ENCODE data around the gene TXN.
"Not testable (repeated sequence)": the region's sequence is repeated elsewhere in the genome, so short reads cannot be mapped to it uniquely, and the experiment has no call there.

Gene TXN

GRCh38 chr9:110254500-110254899, 1.8 kb downstream of the TXN start:
- Mint-ChIP-seq H3K4me1 (peaks cover 42% of the 10 kb centered on the region), H3K36me3 (ENCODE audit: insufficient read depth) (peaks cover 8% of the 10 kb centered on the region), H3K4me3 (peak overlapping the region; percentile 96), H3K27ac (ENCODE audit: low read depth) (peak overlapping the region; percentile 86), H3K27me3 (no peaks in the 10 kb centered on the region), H3K9me3 (no peaks in the 10 kb centered on the region)
- ATAC-seq (replicated peaks; ENCODE audit: extremely low read depth, poor library complexity, severe bottlenecking) (no peak), DNase-seq (ENCODE audit: low spot score in 2 of 2) (no peak)

- peaks cover 41% of the 10 kb centered on the region for H3K4me1 Mint-ChIP-seq
- H3K9me3 Mint-ChIP-seq = no peaks in the 10 kb centered on the region
- H3K4me3 Mint-ChIP-seq = no peak overlapping the region
- no peak overlapping the region for H3K27ac Mint-ChIP-seq (ENCODE audit: low read depth)
- ATAC-seq (replicated peaks; ENCODE audit: extremely low read depth, poor library complexity, severe bottlenecking) = no peak
- H3K36me3 Mint-ChIP-seq (ENCODE audit: insufficient read depth) = peaks cover 10% of the 10 kb centered on the region
- DNase-seq (ENCODE audit: low spot score in 2 of 2) = no peak
- H3K27me3 Mint-ChIP-seq = no peaks in the 10 kb centered on the region
Measured at GRCh38 chr9:110252509-110253139, 3.7 kb downstream of the TXN start.

GRCh38 chr9:110251770-110252169, 4.5 kb downstream of the TXN start:
- not testable (repeated sequence) for H3K27ac Mint-ChIP-seq (ENCODE audit: low read depth); H3K27me3 Mint-ChIP-seq; DNase-seq (ENCODE audit: low spot score in 2 of 2); ATAC-seq (replicated peaks; ENCODE audit: extremely low read depth, poor library complexity, severe bottlenecking); H3K4me3 Mint-ChIP-seq; H3K9me3 Mint-ChIP-seq
- Mint-ChIP-seq H3K4me1 (peaks cover 33% of the 10 kb centered on the region), H3K36me3 (ENCODE audit: insufficient read depth) (peaks cover 14% of the 10 kb centered on the region)

- peaks cover 13% of the 10 kb centered on the region for H3K36me3 Mint-ChIP-seq (ENCODE audit: insufficient read depth)
- H3K27ac Mint-ChIP-seq (ENCODE audit: low read depth) = no peak overlapping the region
- no peaks in the 10 kb centered on the region for H3K9me3 Mint-ChIP-seq
- H3K27me3 Mint-ChIP-seq = no peaks in the 10 kb centered on the region
- no peak for DNase-seq (ENCODE audit: low spot score in 2 of 2)
- no peak overlapping the region for H3K4me3 Mint-ChIP-seq
- no peak for ATAC-seq (replicated peaks; ENCODE audit: extremely low read depth, poor library complexity, severe bottlenecking)
- H3K4me1 Mint-ChIP-seq = peaks cover 29% of the 10 kb centered on the region
Measured at GRCh38 chr9:110251212-110251611, 5.1 kb downstream of the TXN start.

GRCh38 chr9:110249603-110250002, 6.7 kb downstream of the TXN start:
- no peak overlapping the region for H3K27ac Mint-ChIP-seq (ENCODE audit: low read depth)
- no peaks in the 10 kb centered on the region for H3K9me3 Mint-ChIP-seq
- H3K27me3 Mint-ChIP-seq = no peaks in the 10 kb centered on the region
- ATAC-seq (replicated peaks; ENCODE audit: extremely low read depth, poor library complexity, severe bottlenecking) = no peak
- DNase-seq (ENCODE audit: low spot score in 2 of 2) = no peak
- peaks cover 15% of the 10 kb centered on the region for H3K36me3 Mint-ChIP-seq (ENCODE audit: insufficient read depth)
- H3K4me3 Mint-ChIP-seq = no peak overlapping the region
- peaks cover 20% of the 10 kb centered on the region for H3K4me1 Mint-ChIP-seq

GRCh38 chr9:110248361-110248760, 7.9 kb downstream of the TXN start:
- no peak for ATAC-seq (replicated peaks; ENCODE audit: extremely low read depth, poor library complexity, severe bottlenecking)
- H3K36me3 Mint-ChIP-seq (ENCODE audit: insufficient read depth) = peaks cover 17% of the 10 kb centered on the region
- DNase-seq (ENCODE audit: low spot score in 2 of 2) = no peak
- no peak overlapping the region for H3K27ac Mint-ChIP-seq (ENCODE audit: low read depth)
- no peaks in the 10 kb centered on the region for H3K9me3 Mint-ChIP-seq
- H3K4me1 Mint-ChIP-seq = peaks cover 10% of the 10 kb centered on the region
- H3K27me3 Mint-ChIP-seq = no peaks in the 10 kb centered on the region
- no peak overlapping the region for H3K4me3 Mint-ChIP-seq

GRCh38 chr9:110246214-110246613, 10.1 kb downstream of the TXN start:
- no peak overlapping the region for H3K4me3 Mint-ChIP-seq
- H3K9me3 Mint-ChIP-seq = no peaks in the 10 kb centered on the region
- no peak overlapping the region for H3K27ac Mint-ChIP-seq (ENCODE audit: low read depth)
- peaks cover 18% of the 10 kb centered on the region for H3K36me3 Mint-ChIP-seq (ENCODE audit: insufficient read depth)
- no peaks in the 10 kb centered on the region for H3K27me3 Mint-ChIP-seq
- ATAC-seq (replicated peaks; ENCODE audit: extremely low read depth, poor library complexity, severe bottlenecking) = no peak
- no peaks in the 10 kb centered on the region for H3K4me1 Mint-ChIP-seq
- no peak for DNase-seq (ENCODE audit: low spot score in 2 of 2)

- Mint-ChIP-seq H3K4me3 (no peak overlapping the region), H3K36me3 (ENCODE audit: insufficient read depth) (peaks cover 15% of the 10 kb centered on the region), H3K27me3 (no peaks in the 10 kb centered on the region), H3K4me1 (no peaks in the 10 kb centered on the region), H3K27ac (ENCODE audit: low read depth) (no peak overlapping the region), H3K9me3 (no peaks in the 10 kb centered on the region)
- DNase-seq (ENCODE audit: low spot score in 2 of 2) = no peak
- ATAC-seq (replicated peaks; ENCODE audit: extremely low read depth, poor library complexity, severe bottlenecking) = no peak
Measured at GRCh38 chr9:110244616-110245015, 11.7 kb downstream of the TXN start.

GRCh38 chr9:110241858-110242321, 14.4 kb downstream of the TXN start:
- no peak overlapping the region for H3K27ac Mint-ChIP-seq (ENCODE audit: low read depth)
- no peaks in the 10 kb centered on the region for H3K4me1 Mint-ChIP-seq
- H3K9me3 Mint-ChIP-seq = no peaks in the 10 kb centered on the region
- no peak for ATAC-seq (replicated peaks; ENCODE audit: extremely low read depth, poor library complexity, severe bottlenecking)
- DNase-seq (ENCODE audit: low spot score in 2 of 2) = no peak
- no peak overlapping the region for H3K4me3 Mint-ChIP-seq
- no peaks in the 10 kb centered on the region for H3K27me3 Mint-ChIP-seq
- H3K36me3 Mint-ChIP-seq (ENCODE audit: insufficient read depth) = peaks cover 10% of the 10 kb centered on the region

- H3K9me3 Mint-ChIP-seq = no peaks in the 10 kb centered on the region
- no peak overlapping the region for H3K27ac Mint-ChIP-seq (ENCODE audit: low read depth)
- H3K4me3 Mint-ChIP-seq = no peak overlapping the region
- H3K4me1 Mint-ChIP-seq = no peaks in the 10 kb centered on the region
- H3K27me3 Mint-ChIP-seq = no peaks in the 10 kb centered on the region
- DNase-seq (ENCODE audit: low spot score in 2 of 2) = no peak
- ATAC-seq (replicated peaks; ENCODE audit: extremely low read depth, poor library complexity, severe bottlenecking) = no peak
- peaks cover 10% of the 10 kb centered on the region for H3K36me3 Mint-ChIP-seq (ENCODE audit: insufficient read depth)
Measured at GRCh38 chr9:110241260-110241857, 14.9 kb downstream of the TXN start.

- Mint-ChIP-seq H3K27me3 (no peaks in the 10 kb centered on the region), H3K9me3 (no peaks in the 10 kb centered on the region), H3K4me3 (no peak overlapping the region), H3K36me3 (ENCODE audit: insufficient read depth) (peaks cover 8% of the 10 kb centered on the region), H3K4me1 (no peaks in the 10 kb centered on the region), H3K27ac (ENCODE audit: low read depth) (no peak overlapping the region)
- DNase-seq (ENCODE audit: low spot score in 2 of 2) = no peak
- ATAC-seq (replicated peaks; ENCODE audit: extremely low read depth, poor library complexity, severe bottlenecking) = no peak
Measured at GRCh38 chr9:110240198-110240597, 16.1 kb downstream of the TXN start.

GRCh38 chr9:110228321-110228720, 28.0 kb downstream of the TXN start:
- no peak overlapping the region for H3K27ac Mint-ChIP-seq (ENCODE audit: low read depth)
- DNase-seq (ENCODE audit: low spot score in 2 of 2) = no peak
- peaks cover 44% of the 10 kb centered on the region for H3K27me3 Mint-ChIP-seq
- no peaks in the 10 kb centered on the region for H3K4me1 Mint-ChIP-seq
- no peak overlapping the region for H3K4me3 Mint-ChIP-seq
- ATAC-seq (replicated peaks; ENCODE audit: extremely low read depth, poor library complexity, severe bottlenecking) = no peak
- no peaks in the 10 kb centered on the region for H3K9me3 Mint-ChIP-seq
- no peaks in the 10 kb centered on the region for H3K36me3 Mint-ChIP-seq (ENCODE audit: insufficient read depth)

- H3K4me3 Mint-ChIP-seq = no peak overlapping the region
- peaks cover 35% of the 10 kb centered on the region for H3K27me3 Mint-ChIP-seq
- H3K27ac Mint-ChIP-seq (ENCODE audit: low read depth) = no peak overlapping the region
- no peaks in the 10 kb centered on the region for H3K4me1 Mint-ChIP-seq
- DNase-seq (ENCODE audit: low spot score in 2 of 2) (no peak), ATAC-seq (replicated peaks; ENCODE audit: extremely low read depth, poor library complexity, severe bottlenecking) (no peak)
- no peaks in the 10 kb centered on the region for H3K36me3 Mint-ChIP-seq (ENCODE audit: insufficient read depth)
- no peaks in the 10 kb centered on the region for H3K9me3 Mint-ChIP-seq
Measured at GRCh38 chr9:110224583-110224982, 31.7 kb downstream of the TXN start.

Data from central memory CD8-positive, alpha-beta T cell (primary cell).